Measurements from ENCODE around the gene MFAP2.
"Not testable (repeated sequence)": the region's sequence is repeated elsewhere in the genome, so short reads cannot be mapped to it uniquely, and the experiment has no call there.

MFAP2 gene

DNA sequence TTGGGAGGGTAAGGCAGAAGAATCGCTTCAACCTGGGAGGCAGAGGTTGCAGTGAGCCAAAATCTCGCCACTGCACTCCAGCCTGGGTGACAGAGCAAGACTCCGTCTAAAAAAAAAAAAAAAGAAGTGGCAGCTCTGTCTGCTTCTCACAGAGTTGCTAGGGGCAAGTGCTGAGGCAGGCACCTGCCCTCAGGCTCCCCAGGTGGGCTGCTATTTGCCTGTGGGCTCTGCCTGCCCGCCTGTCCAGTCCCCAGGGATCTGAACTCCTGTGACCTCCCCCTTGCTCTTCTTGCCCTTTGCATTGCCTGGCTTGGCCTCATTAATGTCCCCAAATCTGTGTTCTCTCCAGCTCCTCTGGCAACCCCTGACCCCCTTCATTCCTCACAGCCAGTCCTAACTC lies 28.0 kb downstream of the MFAP2 start:
- H3K9ac ChIP-seq (ENCODE audit: low read depth, low read length); H3K4me1 ChIP-seq (ENCODE audit: insufficient read depth, low read length); H3K36me3 ChIP-seq (ENCODE audit: insufficient read depth, low read length); H3K9me3 ChIP-seq (ENCODE audit: control insufficient read depth, insufficient read depth, low read length): not testable (repeated sequence)

DNA sequence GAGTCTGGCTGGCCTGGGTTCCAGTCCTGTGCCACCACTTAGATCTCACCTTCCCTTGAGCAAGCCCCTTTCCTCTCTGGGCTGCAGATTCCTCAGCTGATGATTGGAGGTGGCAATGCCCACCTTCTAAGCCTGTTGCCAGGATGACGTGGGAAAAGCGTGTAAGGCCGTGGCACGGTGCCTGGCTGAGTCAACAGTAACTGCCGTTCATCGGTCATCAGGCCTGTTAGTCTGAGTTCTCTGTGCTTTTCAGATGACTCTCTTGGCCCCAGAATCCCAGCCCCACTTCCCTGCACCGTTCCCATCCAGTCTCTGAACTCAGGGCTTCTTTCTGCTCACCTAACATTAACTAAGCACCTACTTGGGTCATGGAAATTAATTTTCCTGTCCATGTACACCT lies 31.4 kb downstream of the MFAP2 start:
- not testable (repeated sequence) for H3K4me1 ChIP-seq (ENCODE audit: insufficient read depth, low read length); H3K36me3 ChIP-seq (ENCODE audit: insufficient read depth, low read length); H3K9me3 ChIP-seq (ENCODE audit: control insufficient read depth, insufficient read depth, low read length); H3K9ac ChIP-seq (ENCODE audit: low read depth, low read length)

DNA sequence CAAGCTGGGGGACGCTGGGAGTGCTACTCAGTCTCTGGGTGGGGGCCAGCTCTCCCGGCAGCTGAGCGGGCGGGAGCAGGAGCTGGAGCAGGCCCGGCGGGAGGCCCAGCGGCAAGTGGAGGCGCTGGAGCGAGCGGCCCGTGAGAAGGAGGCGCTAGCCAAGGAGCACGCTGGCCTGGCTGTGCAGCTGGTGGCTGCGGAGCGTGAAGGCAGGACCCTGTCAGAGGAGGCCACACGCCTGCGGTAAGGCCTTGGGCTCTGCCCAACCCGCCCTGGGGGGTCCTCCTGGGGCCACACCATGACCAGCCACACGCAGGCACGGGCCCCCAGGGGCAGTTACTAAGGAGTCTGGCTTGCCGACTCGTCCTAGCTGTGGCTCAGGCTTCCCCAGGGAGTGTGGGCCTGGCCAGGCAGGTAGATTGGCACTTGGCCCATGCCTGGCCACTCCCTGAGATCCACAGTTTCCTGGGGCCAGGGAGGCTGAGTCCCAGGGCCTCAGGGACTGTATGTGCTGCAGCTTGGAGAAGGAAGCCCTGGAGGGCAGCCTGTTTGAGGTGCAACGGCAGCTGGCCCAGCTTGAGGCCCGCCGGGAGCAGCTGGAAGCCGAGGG lies 32.0 kb downstream of the MFAP2 start:
- H3K9ac ChIP-seq (ENCODE audit: low read depth, low read length); H3K36me3 ChIP-seq (ENCODE audit: insufficient read depth, low read length); H3K4me1 ChIP-seq (ENCODE audit: insufficient read depth, low read length); H3K9me3 ChIP-seq (ENCODE audit: control insufficient read depth, insufficient read depth, low read length): not testable (repeated sequence)

DNA sequence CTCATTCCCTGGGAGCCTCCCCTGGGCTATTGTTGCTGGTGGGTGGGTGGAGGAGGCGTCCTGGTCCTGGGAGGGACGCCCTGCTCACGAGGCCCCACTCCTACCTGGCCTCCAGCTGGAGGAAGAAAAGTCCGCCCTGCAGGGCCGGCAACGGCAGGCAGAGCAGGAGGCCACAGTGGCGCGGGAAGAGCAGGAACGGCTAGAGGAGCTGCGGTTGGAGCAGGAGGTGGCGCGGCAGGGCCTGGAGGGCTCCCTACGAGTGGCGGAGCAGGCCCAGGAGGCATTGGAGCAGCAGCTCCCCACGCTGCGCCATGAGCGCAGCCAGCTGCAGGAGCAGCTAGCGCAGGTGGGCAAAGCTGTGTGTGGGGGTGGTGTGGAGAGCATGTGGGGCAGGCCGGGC lies 33.8 kb downstream of the MFAP2 start:
- Histone ChIP-seq H3K9me3 (ENCODE audit: control insufficient read depth, insufficient read depth, low read length) (no peaks in the 10 kb centered on the region), H3K4me1 (ENCODE audit: insufficient read depth, low read length) (no peaks in the 10 kb centered on the region), H3K9ac (ENCODE audit: low read depth, low read length) (no peak overlapping the region), H3K36me3 (ENCODE audit: insufficient read depth, low read length) (peaks cover 4% of the 10 kb centered on the region; the same call in 1 of the 2 replicates)

DNA sequence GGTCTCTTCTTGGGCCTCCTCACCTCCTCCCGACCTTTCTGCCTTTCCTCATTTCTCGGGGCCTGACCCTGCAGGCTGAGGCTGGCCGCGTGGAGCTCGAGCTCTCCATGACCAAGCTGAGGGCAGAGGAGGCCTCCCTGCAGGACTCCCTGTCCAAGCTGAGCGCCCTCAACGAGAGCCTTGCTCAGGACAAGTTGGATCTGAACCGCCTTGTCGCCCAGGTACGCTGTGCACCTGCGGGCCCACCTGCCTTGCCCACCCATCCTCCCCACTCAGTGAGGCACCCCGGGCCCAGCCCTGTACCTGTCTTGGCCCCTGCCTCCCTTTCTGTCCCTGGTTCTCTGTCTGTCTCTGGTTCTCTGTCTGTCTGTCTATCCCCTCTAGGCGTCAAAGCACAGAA lies 34.2 kb downstream of the MFAP2 start:
- not testable (repeated sequence) for H3K9ac ChIP-seq (ENCODE audit: low read depth, low read length); H3K36me3 ChIP-seq (ENCODE audit: insufficient read depth, low read length); H3K4me1 ChIP-seq (ENCODE audit: insufficient read depth, low read length); H3K9me3 ChIP-seq (ENCODE audit: control insufficient read depth, insufficient read depth, low read length)

DNA sequence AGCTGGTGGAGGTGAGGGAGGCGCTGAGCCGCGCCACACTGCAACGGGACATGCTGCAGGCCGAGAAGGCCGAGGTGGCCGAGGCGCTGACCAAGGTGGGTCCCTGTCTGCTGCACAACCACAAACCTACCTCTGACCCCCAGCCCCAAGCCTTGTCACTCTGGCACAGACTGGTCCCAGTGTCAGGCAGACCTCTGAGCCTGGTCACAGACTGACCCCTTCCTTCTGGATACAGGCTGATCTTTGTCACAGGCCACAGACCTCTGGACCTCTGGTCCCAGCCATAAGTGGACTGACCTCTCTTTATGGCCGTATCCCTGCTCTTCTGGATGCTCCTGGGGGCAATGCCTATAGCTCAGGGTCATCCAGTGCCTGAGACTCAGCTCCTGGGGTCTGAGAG lies 34.9 kb downstream of the MFAP2 start:
- not testable (repeated sequence) for H3K9me3 ChIP-seq (ENCODE audit: control insufficient read depth, insufficient read depth, low read length); H3K36me3 ChIP-seq (ENCODE audit: insufficient read depth, low read length); H3K9ac ChIP-seq (ENCODE audit: low read depth, low read length); H3K4me1 ChIP-seq (ENCODE audit: insufficient read depth, low read length)

DNA sequence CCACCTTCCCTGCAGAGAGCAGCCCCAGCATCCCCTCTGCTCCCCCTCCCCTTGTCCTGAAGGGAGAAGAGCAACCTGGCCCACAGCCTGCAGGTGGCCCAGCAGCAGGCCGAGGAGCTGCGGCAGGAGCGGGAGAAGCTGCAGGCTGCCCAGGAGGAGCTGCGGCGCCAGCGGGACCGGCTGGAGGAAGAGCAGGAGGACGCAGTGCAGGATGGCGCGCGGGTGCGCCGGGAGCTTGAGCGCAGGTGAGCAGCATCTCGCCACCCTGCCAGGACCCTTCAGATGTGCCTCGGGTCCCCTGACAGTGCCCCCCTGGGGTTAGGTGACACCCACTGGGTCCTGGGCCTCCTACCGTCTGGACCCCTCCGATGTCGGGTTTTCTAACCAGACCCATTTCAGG lies 36.4 kb downstream of the MFAP2 start:
- Histone ChIP-seq H3K36me3 (ENCODE audit: insufficient read depth, low read length) (peaks cover 4% of the 10 kb centered on the region; the same call in 1 of the 2 replicates), H3K9ac (ENCODE audit: low read depth, low read length) (no peak overlapping the region), H3K4me1 (ENCODE audit: insufficient read depth, low read length) (peaks cover 3% of the 10 kb centered on the region; the same call in 1 of the 2 replicates), H3K9me3 (ENCODE audit: control insufficient read depth, insufficient read depth, low read length) (no peaks in the 10 kb centered on the region)

DNA sequence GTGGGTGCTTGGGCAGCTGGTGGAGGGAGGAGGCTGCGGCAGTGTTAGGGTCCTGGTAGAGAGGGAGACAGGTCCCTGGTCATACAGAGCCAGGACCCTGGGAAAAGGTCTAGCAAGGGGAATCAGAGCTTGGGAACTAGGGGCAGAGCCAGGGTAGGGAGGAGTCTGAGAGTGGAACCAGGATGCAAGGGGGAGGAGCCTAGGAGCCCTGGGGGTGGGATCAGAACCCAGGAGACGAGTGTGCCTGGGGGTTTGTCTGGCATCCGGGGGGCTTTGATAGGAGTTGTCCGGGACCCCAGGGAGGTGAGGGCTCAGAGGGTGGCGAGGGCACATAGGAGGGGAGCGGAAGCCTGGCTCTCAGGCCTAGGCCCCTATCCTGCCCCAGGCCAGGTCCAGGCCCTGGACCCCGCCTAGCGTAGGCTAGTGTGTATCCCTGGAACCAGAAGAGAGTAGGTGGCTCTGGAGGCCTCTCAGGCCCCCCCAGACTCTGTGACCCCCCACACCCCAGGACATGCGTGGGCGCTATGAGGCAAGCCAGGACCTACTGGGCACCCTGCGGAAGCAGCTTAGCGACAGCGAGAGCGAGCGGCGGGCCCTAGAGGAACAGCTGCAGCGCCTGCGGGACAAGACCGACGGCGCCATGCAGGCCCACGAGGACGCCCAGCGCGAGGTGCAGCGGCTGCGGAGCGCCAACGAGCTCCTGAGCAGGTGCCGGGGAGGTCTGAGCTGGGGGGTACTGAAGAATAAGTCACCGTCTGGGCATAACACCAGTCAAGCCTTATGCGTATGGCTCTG lies 40.8 kb downstream of the MFAP2 start:
- H3K36me3 ChIP-seq (ENCODE audit: insufficient read depth, low read length); H3K9me3 ChIP-seq (ENCODE audit: control insufficient read depth, insufficient read depth, low read length); H3K4me1 ChIP-seq (ENCODE audit: insufficient read depth, low read length): not testable (repeated sequence)
- peak overlapping the region; percentile 48; the same call in 1 of the 2 replicates for H3K9ac ChIP-seq (ENCODE audit: low read depth, low read length)

DNA sequence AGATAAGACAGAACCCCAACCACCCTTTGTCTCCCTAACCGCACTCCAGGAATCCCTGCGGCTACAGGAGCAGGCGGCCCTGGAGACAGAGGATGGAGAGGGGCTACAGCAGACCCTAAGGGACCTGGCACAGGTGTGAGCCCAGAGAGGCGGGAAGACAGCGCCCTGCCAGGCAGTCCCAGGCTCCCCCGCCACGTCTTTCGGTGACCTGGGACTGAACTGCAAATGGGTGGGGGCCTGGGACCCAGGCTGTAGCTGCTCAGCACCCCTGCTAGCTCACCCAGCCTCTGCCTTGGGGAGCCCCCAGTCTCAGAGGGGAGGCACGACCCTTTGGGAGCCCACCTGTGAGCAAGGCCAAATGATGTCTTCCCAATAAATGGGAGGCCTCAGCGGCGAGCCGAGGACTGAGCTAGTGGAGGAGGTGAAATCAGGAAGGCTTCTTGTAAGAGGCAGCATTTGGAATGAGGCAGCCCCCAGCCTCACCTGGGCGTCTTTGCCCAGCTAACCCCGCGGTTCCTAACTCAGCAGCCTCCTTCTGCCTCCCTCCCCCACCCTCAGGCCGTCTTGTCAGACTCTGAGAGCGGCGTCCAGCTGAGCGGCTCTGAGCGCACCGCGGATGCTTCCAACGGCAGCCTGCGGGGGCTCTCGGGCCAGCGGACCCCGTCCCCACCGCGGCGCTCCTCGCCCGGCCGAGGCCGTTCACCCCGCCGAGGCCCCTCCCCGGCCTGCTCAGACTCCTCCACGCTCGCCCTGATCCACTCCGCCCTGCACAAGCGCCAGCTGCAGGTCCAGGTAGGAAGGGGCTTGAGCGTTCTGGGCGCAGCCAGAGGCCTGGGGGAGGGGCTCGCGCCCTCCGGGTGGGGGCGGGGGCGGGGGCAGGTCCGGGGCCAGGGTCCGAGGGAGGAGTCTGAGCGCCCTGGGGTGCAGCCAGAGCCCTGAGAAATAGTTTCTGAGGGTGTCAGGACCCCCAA lies 41.8 kb downstream of the MFAP2 start:
- H3K36me3 ChIP-seq (ENCODE audit: insufficient read depth, low read length), result no peaks in the 10 kb centered on the region

DNA sequence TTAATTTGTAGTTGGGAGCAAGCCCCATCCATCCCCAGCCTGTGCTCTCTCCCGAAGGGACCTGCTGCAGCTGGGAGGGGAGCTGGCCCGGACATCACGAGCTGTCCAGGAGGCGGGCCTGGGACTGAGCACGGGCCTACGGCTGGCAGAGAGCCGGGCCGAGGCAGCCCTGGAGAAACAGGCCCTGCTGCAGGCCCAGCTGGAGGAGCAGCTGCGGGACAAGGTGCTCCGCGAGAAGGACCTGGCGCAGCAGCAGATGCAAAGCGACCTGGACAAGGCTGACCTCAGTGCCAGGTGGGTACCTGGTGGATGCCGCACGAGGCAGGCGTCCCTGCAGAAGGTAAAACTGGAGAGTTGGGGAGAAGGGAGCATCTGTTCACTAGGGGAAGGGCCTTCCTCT lies 43.8 kb downstream of the MFAP2 start:
- not testable (repeated sequence) for H3K36me3 ChIP-seq (ENCODE audit: insufficient read depth, low read length); H3K9me3 ChIP-seq (ENCODE audit: control insufficient read depth, insufficient read depth, low read length); H3K4me1 ChIP-seq (ENCODE audit: insufficient read depth, low read length); H3K9ac ChIP-seq (ENCODE audit: low read depth, low read length)

More for the DNA sequence above, 41.8 kb downstream of the MFAP2 start:
- H3K4me1 ChIP-seq (ENCODE audit: insufficient read depth, low read length), result peaks cover 6% of the 10 kb centered on the region; the same call in 1 of the 2 replicates
- no peaks in the 10 kb centered on the region for H3K9me3 ChIP-seq (ENCODE audit: control insufficient read depth, insufficient read depth, low read length)
- peak overlapping the region; percentile 54; the same call in 1 of the 2 replicates for H3K9ac ChIP-seq (ENCODE audit: low read depth, low read length)

DNA sequence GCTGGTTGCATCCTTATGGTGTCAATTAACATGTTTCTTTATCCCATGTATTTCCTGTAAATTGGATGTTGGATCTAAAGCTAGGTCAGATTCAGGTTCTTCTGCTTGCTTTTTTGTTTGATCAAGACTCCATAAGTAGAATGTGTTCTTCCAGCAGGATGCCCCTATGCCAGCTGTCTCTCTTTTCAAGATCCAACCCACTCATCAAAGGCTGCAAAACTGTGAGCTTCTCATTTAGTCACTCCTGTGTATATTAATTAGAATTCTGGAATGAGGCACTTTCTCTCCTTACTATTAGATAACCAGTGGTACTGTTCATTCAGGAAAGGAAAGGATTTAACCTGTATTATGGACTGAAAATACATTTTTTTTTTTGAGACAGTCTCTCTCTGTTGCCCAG lies 46.5 kb downstream of the MFAP2 start:
- not testable (repeated sequence) for H3K9me3 ChIP-seq (ENCODE audit: control insufficient read depth, insufficient read depth, low read length); H3K4me1 ChIP-seq (ENCODE audit: insufficient read depth, low read length)

DNA sequence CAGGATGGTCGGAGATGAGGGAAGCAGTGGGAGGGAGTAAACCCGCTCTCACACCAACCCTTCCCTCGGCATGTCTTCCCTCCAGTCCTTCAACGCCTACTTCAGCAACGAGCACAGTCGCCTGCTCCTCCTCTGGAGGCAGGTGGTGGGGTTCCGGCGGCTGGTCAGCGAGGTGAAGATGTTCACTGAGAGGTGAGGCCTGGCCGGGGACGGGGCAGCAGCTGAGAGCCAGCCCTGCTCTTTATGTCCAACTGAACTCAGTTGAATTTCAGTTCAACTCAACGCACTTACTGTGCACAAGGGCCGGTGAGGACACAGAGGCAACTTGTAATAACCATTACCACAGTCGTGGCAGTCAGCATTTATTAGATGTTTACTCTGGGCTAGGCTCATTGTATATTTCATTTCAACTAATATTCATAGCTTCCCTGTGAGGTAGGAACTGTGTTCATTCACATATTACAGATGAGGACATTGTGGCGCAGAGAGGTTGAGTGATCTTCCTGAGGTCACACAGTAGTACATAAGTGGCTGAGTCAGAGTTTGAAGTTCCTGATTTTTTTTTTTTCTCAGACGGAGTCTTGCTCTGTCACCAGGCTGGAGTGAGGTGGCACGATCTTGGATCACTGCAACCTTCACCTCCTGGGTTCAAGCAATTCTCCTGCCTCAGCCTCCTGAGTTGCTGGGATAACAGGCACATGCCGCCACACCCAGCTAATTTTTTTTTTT lies 49.0 kb downstream of the MFAP2 start:
- H3K36me3 ChIP-seq (ENCODE audit: insufficient read depth, low read length); H3K9ac ChIP-seq (ENCODE audit: low read depth, low read length); H3K9me3 ChIP-seq (ENCODE audit: control insufficient read depth, insufficient read depth, low read length); H3K4me1 ChIP-seq (ENCODE audit: insufficient read depth, low read length): not testable (repeated sequence)

More for the DNA sequence above, 46.5 kb downstream of the MFAP2 start:
- not testable (repeated sequence) for H3K9ac ChIP-seq (ENCODE audit: low read depth, low read length); H3K36me3 ChIP-seq (ENCODE audit: insufficient read depth, low read length)

DNA sequence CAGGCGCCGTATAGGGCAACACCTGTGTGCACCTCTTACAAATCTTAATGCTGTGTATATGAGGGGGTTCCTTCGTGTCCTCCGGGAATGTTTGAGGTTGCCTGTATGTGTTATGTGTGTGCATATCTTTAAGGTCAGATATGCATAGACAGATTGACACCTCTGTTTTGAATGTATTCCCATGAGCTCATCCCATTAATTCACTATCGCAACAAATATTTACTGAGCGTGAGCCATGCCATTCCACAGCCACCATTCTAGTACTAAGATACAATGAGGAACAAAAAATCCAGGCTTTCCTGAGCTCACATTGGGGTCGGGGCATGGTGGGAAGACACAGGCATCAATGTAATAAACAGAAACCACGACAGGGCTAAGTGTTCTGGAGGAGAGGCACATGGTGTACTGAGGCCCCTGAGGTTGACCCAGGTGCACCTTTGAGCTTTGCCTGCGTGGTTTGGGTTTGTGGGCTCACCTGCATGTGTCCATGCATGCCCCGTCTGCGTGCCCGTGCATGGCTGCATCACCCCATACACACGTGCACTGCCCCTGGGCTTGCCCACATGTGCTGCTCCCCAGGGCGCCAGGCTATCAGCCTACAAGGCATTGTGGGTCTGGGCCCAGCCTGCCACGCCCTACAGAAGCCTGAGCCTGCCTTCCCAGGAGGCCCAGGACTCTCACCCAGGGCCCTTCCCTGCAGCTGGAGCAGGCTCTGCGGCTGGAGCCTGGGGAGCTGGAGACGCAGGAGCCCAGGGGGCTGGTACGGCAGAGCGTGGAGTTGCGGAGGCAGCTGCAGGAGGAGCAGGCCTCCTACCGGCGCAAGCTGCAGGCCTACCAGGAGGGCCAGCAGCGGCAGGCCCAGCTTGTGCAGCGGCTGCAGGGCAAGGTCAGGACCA lies 51.0 kb downstream of the MFAP2 start:
- not testable (repeated sequence) for H3K36me3 ChIP-seq (ENCODE audit: insufficient read depth, low read length); H3K9me3 ChIP-seq (ENCODE audit: control insufficient read depth, insufficient read depth, low read length); H3K4me1 ChIP-seq (ENCODE audit: insufficient read depth, low read length); H3K9ac ChIP-seq (ENCODE audit: low read depth, low read length)
